A673 (cell line): ENCODE results near the gene NKD1. TPM values are rescaled to one million over a fixed set of nuclear protein-coding genes. Genes with fewer than 3 reads are reported as not detected.

Experiments used
- BruUV-seq: library from RNA; stranded (reverse); fragments of 400-500 nt; replicated peaks from 2 replicates; lab custom pipeline; 2021; lab: Mats Ljungman, UMichigan
- CTCF ChIA-PET: fragments of 300-600 bp; sonication (Branson Sonifier 250); formaldehyde crosslinking; loops from one replicate; lab custom pipeline; 2022; ENCODE audit warnings: antibody characterized with exemption; lab: Charles Lee
- POLR2A ChIA-PET: fragments of 300-600 bp; sonication (Branson Sonifier 250); formaldehyde crosslinking; loops from one replicate; lab custom pipeline; 2022; ENCODE audit warnings: antibody characterized with exemption; ENCODE audit not compliant: low non-redundant PET; lab: Charles Lee
- DNase-seq: peaks from one replicate; pipeline ENCODE4 v3.0.0-alpha.2; 2015; ENCODE audit warnings: low spot score
- H3K27ac ChIP-seq: fragments of 200-600 bp; sonication (generic); 2 replicates; pipeline ENCODE4 v1.5.1; 2016; ENCODE audit warnings: mixed run types, low read depth, mild to moderate bottlenecking, mixed read lengths, antibody characterized with exemption, low read length; ENCODE audit not compliant: poor library complexity, severe bottlenecking
- H3K27me3 ChIP-seq: fragments of 200-600 bp; sonication (generic); replicated peaks from 2 replicates; pipeline ENCODE4 v1.6.1; 2017; ENCODE audit warnings: mixed run types, low read depth, mild to moderate bottlenecking, mixed read lengths, antibody characterized with exemption, low read length; ENCODE audit not compliant: insufficient read depth, poor library complexity
- H3K36me3 ChIP-seq: fragments of 200-600 bp; sonication (generic); 2 replicates; pipeline ENCODE4 v1.6.1; 2016; ENCODE audit warnings: mixed run types, mild to moderate bottlenecking, mixed read lengths, antibody characterized with exemption, low read length; ENCODE audit not compliant: insufficient read depth, poor library complexity, severe bottlenecking
- H3K4me1 ChIP-seq: fragments of 200-600 bp; sonication (generic); 2 replicates; pipeline ENCODE4 v1.6.1; 2017; ENCODE audit warnings: mixed run types, mild to moderate bottlenecking, mixed read lengths, antibody characterized with exemption, low read length; ENCODE audit not compliant: insufficient read depth, poor library complexity, severe bottlenecking
- H3K4me3 ChIP-seq: fragments of 200-600 bp; sonication (generic); 2 replicates; pipeline ENCODE4 v1.5.1; 2016; ENCODE audit warnings: low read depth, mixed run types, mild to moderate bottlenecking, mixed read lengths, low read length; ENCODE audit not compliant: poor library complexity, severe bottlenecking
- H3K9me3 ChIP-seq: fragments of 200-600 bp; sonication (generic); 2 replicates; pipeline ENCODE4 v1.6.1; 2016; ENCODE audit warnings: mixed run types, low read depth, mild to moderate bottlenecking, mixed read lengths, antibody characterized with exemption, low read length; ENCODE audit not compliant: poor library complexity, severe bottlenecking
- EZH2 ChIP-seq: fragments of 200-600 bp; sonication (generic); IDR thresholded peaks from 2 replicates; pipeline ENCODE4 v1.6.1; 2017; ENCODE audit warnings: borderline replicate concordance, low read depth, mild to moderate bottlenecking, mixed read lengths, antibody characterized with exemption, low read length; ENCODE audit not compliant: poor library complexity, severe bottlenecking
- intact Hi-C: fragments of 100-400 bp; cut with micrococcal nuclease; formaldehyde crosslinking; loops from one replicate; pipeline ENCODE4 v1.10.0; 2022; ENCODE audit not compliant: unreplicated experiment
- total RNA-seq: library from RNA; stranded (reverse); gene quantifications from 2 replicates; pipeline ENCODE4 v1.2.3, GENCODE V29; 2021
- TF ChIP-seq, protein P1 (sequence below): fragments of 300-800, 200-600 bp; sonication (generic); conservative IDR thresholded peaks from 2 replicates; pipeline ENCODE4 v1.5.1; 2017; ENCODE audit warnings: low read depth, mild to moderate bottlenecking, antibody characterized with exemption, low read length, moderate library complexity, mixed read lengths

Gene NKD1
- total RNA-seq, 1 experiment from 2014 or later = 1.1 TPM

DNA sequence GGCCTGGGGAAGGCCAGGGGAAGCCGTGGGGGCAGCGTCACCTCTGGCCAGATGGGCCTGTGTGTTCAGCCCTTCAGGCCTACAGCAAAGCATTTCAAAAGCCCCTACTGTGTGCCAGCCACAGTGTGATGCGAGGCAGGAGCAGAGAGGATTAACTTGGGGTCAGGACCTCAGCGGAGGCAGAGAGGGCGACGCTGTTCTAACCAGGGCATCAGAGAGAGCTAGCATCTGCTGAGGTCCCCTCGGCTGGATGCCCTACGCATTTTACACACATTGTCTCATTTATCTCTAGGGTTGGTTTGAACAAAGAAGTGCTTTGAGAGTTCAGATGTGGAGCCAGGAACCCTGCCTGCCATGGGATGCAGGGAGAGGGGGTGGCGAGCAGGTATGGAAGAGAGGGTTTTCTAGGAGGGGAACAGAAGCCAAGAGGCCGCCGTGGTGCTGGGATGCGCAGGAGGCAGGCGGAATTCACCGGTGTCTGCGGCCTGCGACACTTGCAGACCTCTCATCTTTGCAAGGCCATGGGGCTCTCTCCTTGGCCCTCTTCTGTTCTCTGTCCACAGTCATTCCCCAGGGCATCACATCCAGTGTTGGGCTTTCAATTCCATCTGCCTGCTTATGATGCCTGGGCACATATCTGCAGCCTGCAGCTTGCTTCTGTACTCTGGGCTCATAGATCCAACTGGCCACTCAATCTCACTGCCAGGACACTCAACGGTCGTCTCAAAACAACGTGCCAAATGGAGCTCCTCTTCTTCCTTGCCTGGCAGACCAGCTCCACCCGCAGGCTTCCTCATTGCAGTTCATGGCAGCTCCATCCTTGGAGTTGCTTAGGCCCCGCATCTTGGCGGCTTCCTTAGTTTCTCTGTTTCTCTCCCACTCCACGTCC, 8.1 kb upstream of the NKD1 start:
- no peak for DNase-seq
- Histone ChIP-seq H3K4me1 (no peaks in the 10 kb centered on the region), H3K36me3 (no peaks in the 10 kb centered on the region), H3K27me3 (peaks cover 7% of the 10 kb centered on the region), H3K9me3 (no peaks in the 10 kb centered on the region), H3K27ac (no peak overlapping the region), H3K4me3 (no peak overlapping the region)
- TF ChIP-seq EZH2 = no peak
- TF ChIP-seq, protein P1, sequence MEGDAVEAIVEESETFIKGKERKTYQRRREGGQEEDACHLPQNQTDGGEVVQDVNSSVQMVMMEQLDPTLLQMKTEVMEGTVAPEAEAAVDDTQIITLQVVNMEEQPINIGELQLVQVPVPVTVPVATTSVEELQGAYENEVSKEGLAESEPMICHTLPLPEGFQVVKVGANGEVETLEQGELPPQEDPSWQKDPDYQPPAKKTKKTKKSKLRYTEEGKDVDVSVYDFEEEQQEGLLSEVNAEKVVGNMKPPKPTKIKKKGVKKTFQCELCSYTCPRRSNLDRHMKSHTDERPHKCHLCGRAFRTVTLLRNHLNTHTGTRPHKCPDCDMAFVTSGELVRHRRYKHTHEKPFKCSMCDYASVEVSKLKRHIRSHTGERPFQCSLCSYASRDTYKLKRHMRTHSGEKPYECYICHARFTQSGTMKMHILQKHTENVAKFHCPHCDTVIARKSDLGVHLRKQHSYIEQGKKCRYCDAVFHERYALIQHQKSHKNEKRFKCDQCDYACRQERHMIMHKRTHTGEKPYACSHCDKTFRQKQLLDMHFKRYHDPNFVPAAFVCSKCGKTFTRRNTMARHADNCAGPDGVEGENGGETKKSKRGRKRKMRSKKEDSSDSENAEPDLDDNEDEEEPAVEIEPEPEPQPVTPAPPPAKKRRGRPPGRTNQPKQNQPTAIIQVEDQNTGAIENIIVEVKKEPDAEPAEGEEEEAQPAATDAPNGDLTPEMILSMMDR = no peak
- ChIA-PET POLR2A (no interaction called here), CTCF (no interaction called here)
- BruUV-seq = no TSS peak
- intact Hi-C loops = no loop called here

DNA sequence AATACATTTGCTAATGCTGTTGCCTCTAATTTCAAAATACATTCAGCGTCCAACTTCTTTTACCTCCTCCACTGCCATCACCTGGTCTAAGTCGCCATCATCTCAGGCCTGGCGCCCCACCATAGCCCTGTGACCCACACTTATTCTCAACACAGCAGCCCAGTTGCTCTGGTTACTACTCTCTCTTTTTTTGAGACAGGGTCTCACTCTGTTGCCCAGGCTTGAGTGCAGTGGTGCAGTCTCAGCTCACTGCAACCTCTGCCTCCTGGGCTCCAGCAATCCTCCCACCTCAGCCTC, 7.5 kb upstream of the NKD1 start:
- H3K36me3 ChIP-seq = no peaks in the 10 kb centered on the region
- H3K27me3 ChIP-seq = peaks cover 12% of the 10 kb centered on the region
- H3K4me1 ChIP-seq = no peaks in the 10 kb centered on the region
- no peak for TF ChIP-seq EZH2
- TF ChIP-seq, protein P1 = no peak
- DNase-seq = no peak
- POLR2A ChIA-PET = no interaction called here
- BruUV-seq = no TSS peak
- intact Hi-C loops = no loop called here
- H3K4me3 ChIP-seq = no peak overlapping the region
- no peaks in the 10 kb centered on the region for H3K9me3 ChIP-seq
- no peak overlapping the region for H3K27ac ChIP-seq
- CTCF ChIA-PET = no interaction called here

DNA sequence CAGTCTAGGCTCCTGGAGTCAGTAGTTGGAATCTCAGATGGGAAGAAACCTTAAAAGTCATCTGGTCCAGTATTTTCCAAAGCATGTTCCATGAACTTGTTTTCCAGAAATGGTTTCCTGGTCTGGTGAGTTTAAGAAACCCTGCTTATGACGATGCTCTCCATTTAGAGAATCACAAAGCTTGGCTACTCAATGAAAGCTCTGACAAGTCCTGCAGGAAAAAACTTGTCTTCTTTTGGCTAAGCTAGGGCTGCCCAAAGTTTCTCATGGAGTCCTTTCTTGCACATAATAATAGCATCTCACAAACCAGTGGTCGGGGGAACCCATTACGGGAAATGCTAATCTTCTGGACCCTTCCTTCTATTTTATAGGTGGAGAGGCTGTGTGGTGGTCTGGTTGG, 5.5 kb upstream of the NKD1 start:
- Histone ChIP-seq H3K4me1 (no peaks in the 10 kb centered on the region), H3K4me3 (no peak overlapping the region), H3K27me3 (peaks cover 31% of the 10 kb centered on the region), H3K9me3 (no peaks in the 10 kb centered on the region), H3K27ac (no peak overlapping the region), H3K36me3 (no peaks in the 10 kb centered on the region)
- ChIA-PET CTCF (no interaction called here), POLR2A (no interaction called here)
- TF ChIP-seq, protein P1 = no peak
- no peak for TF ChIP-seq EZH2
- no TSS peak for BruUV-seq
- no peak for DNase-seq
- intact Hi-C loops = no loop called here
